Activated CD4-positive, alpha-beta memory T cell treated with anti-CD3 and anti-CD28 coated beads, Interleukin-2, amount 10 ng/mL, durations not matched to agents 7 days and 5 days (primary cell): ENCODE data around the gene TRIM61. TPM values are rescaled to one million over a fixed set of nuclear protein-coding genes. Genes with fewer than 3 reads are reported as not detected.
A peak's percentile ranks its signal among the peaks of the same experiment; 100 is the strongest.
"Not testable (repeated sequence)": the region's sequence is repeated elsewhere in the genome, so short reads cannot be mapped to it uniquely, and the experiment has no call there.

Source experiments
- CTCF ChIA-PET: fragments of 350-600 bp; sonication (Branson Sonifier 250); formaldehyde crosslinking; loops from one replicate; lab custom pipeline; 2021; ENCODE audit warnings: antibody characterized with exemption, inconsistent platforms; lab: Charles Lee
- POLR2A ChIA-PET: fragments of 350-600 bp; sonication (Branson Sonifier 250); formaldehyde crosslinking; loops from one replicate; lab custom pipeline; 2021; ENCODE audit warnings: antibody characterized with exemption; lab: Charles Lee
- DNase-seq: peaks from one replicate; pipeline ENCODE4 v3.0.0-alpha.2; 2020
- H3K27ac Mint-ChIP-seq: one replicate; pipeline ENCODE4 v1.8.0; 2021; ENCODE audit warnings: mild to moderate bottlenecking, mixed read lengths
- H3K27me3 Mint-ChIP-seq: one replicate; pipeline ENCODE4 v1.8.0; 2021; ENCODE audit warnings: mixed read lengths
- H3K36me3 Mint-ChIP-seq: one replicate; pipeline ENCODE4 v1.8.0; 2021; ENCODE audit warnings: low read depth, mixed read lengths
- H3K4me1 Mint-ChIP-seq: one replicate; pipeline ENCODE4 v1.8.0; 2021; ENCODE audit warnings: mixed read lengths
- H3K4me3 Mint-ChIP-seq: one replicate; pipeline ENCODE4 v1.8.0; 2021; ENCODE audit warnings: mild to moderate bottlenecking, mixed read lengths
- H3K9me3 Mint-ChIP-seq: one replicate; pipeline ENCODE4 v1.8.0; 2021; ENCODE audit warnings: mixed read lengths
- total RNA-seq, 2 experiments: library from RNA; stranded (reverse); gene quantifications; one replicate each; pipeline ENCODE4 v1.2.3, GENCODE V29; 2021

Gene TRIM61
- total RNA-seq, 2 experiments from 2014 or later = 1.0 to 1.1 TPM

DNA sequence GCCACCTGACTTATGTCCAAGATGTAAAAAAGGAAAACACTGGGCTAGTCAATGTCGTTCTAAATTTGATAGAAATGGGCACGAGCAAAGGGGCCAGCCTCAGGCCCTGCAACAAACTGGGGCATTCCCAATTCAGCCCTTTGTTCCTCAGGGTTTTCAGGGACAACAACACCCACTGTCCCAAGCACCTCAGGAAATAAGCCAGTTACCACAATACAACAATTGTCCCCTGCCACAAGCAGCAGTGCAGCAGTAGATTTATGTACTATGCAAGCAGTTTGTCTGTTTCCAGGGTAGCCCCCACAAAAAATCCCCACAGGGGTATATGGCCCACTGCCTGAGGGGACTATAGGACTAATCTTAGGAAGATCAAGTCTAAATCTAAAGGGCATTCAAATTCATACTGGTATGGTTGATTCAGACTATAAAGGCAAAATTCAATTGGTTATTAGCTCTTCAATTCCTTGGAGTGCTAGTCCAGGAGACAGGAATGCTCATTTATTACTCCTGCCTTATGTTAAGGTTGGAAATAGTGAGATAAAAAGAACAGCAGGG, 21.1 kb upstream of the TRIM61 start:
- CTCF ChIA-PET, DNase-seq, H3K27ac Mint-ChIP-seq, H3K9me3 Mint-ChIP-seq, H3K36me3 Mint-ChIP-seq, H3K4me1 Mint-ChIP-seq, POLR2A ChIA-PET, H3K4me3 Mint-ChIP-seq: not testable (repeated sequence)
- peaks cover 19% of the 10 kb centered on the region for H3K27me3 Mint-ChIP-seq

DNA sequence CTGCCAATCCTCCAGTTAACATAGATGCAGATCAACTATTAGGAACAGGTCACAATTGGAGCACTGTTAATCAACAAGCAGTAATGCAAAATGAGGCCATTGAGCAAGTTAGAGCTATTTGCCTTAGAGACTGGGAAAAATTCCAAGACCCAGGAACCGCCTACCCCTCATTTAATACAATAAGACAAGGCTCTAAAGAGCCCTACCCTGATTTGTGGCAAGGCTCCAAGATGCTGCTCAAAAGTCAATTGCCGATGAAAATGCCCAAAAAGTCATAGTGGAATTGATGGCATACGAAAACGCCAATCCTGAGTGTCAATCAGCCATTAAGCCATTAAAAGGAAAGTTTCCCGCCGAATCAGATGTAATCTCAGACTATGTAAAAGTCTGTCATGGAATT, 20.5 kb upstream of the TRIM61 start:
- ChIA-PET POLR2A (no interaction called here), CTCF (no interaction called here)
- no peaks in the 10 kb centered on the region for H3K4me1 Mint-ChIP-seq
- no peak overlapping the region for H3K4me3 Mint-ChIP-seq
- H3K9me3 Mint-ChIP-seq = no peaks in the 10 kb centered on the region
- peaks cover 19% of the 10 kb centered on the region for H3K27me3 Mint-ChIP-seq
- DNase-seq = no peak
- no peaks in the 10 kb centered on the region for H3K36me3 Mint-ChIP-seq
- no peak overlapping the region for H3K27ac Mint-ChIP-seq

DNA sequence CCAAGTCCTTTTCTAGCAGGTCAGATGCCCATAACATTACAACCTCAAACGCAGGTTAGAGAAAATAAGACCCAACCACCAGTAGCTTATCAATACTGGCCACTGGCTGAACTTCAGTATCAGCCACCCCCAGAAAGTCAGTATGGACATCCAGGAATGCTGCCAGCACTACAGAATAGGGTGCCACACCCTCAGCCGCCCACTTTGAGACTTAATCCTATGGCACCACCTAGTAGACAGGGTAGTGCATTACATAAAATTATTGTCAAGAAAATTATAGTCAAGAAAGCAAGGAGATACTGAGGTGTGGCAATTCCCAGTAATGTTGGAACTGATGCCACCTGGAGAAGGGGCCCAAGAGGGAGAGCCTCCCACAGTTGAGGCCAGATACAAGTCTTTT, 19.9 kb upstream of the TRIM61 start:
- no peaks in the 10 kb centered on the region for H3K4me1 Mint-ChIP-seq
- no peaks in the 10 kb centered on the region for H3K36me3 Mint-ChIP-seq
- CTCF ChIA-PET = no interaction called here
- POLR2A ChIA-PET = no interaction called here
- peaks cover 19% of the 10 kb centered on the region for H3K27me3 Mint-ChIP-seq
- no peak for DNase-seq
- H3K9me3 Mint-ChIP-seq = no peaks in the 10 kb centered on the region
- H3K4me3 Mint-ChIP-seq = no peak overlapping the region
- no peak overlapping the region for H3K27ac Mint-ChIP-seq

DNA sequence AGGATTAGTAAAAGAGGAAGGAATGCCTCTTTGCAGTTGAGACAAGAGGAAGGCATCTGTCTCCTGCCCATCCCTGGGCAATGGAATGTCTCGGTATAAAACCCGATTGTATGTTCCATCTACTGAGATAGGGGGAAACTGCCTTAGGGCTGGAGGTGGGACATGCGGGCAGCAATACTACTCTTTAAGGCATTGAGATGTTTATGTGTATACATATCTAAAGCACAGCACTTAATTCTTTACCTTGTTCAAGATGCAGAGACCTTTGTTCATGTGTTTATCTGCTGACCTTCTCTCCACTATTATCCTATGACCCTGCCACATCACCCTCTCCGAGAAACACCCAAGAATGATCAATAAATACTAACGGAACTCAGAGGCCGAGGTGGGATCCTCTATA, 18.7 kb upstream of the TRIM61 start:
- H3K27ac Mint-ChIP-seq, H3K9me3 Mint-ChIP-seq, POLR2A ChIA-PET, DNase-seq, H3K4me1 Mint-ChIP-seq, CTCF ChIA-PET, H3K4me3 Mint-ChIP-seq, H3K36me3 Mint-ChIP-seq: not testable (repeated sequence)
- H3K27me3 Mint-ChIP-seq = peaks cover 19% of the 10 kb centered on the region

DNA sequence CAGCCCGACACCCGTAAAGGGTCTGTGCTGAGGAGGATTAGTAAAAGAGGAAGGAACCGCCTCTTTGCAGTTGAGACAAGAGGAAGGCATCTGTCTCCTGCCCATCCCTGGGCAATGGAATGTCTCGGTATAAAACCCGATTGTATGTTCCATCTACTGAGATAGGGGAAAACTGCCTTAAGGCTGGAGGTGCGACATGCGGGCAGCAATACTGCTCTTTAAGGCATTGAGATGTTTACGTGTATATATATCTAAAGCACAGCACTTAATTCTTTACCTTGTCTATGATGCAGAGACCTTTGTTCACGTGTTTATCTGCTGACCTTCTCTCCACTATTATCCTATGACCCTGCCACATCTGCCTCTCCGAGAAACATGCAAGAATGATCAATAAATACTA, 13.3 kb upstream of the TRIM61 start:
- H3K27me3 Mint-ChIP-seq, H3K36me3 Mint-ChIP-seq, POLR2A ChIA-PET, DNase-seq, CTCF ChIA-PET, H3K9me3 Mint-ChIP-seq, H3K4me3 Mint-ChIP-seq, H3K4me1 Mint-ChIP-seq, H3K27ac Mint-ChIP-seq: not testable (repeated sequence)

DNA sequence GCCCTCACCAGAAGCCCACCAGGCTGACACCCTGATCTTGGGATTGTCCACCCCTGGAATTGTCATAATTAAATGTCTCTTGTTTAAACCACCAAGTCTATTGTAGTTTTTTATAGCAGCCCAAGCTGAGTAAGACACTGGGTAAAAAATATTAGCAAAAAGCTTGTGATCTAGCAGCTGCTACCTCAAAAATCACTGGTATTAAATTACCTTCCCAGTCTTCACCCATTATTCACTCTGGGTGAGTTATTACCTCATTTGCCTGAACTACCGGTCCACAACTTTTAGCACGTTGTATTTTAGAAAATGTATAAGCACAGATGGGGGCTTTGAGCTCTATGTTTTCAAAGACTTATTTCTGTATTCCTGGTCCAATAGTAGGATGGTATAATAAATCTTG, 12.0 kb upstream of the TRIM61 start:
- Mint-ChIP-seq H3K27me3 (no peaks in the 10 kb centered on the region), H3K4me3 (no peak overlapping the region), H3K4me1 (no peaks in the 10 kb centered on the region), H3K9me3 (no peaks in the 10 kb centered on the region), H3K27ac (no peak overlapping the region), H3K36me3 (no peaks in the 10 kb centered on the region)
- ChIA-PET POLR2A (no interaction called here), CTCF (no interaction called here)
- no peak for DNase-seq

DNA sequence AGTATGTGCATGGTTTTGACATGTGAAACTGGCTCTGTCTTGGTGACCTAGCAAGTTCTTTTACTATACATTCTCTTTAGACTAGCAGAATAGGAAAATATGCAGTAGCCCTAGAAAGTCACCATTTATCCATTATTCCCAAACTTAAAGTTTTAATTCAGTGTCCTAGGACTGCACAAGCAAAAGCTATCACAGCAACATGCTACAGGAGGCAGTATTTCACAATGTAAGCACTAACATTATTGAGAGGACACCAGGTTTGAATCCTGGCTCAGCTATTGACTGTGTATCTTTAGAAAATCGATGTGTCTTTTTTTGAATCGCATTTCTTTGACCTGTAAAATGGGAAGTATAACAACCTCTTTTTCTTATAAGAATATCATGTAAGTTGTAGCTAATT, 5.5 kb downstream of the TRIM61 start:
- CTCF ChIA-PET = interaction anchor here (0.5 to 1.8 kb wide), 4 partner anchors 15 to 125 kb away, joined by 3 to 5 read pairs (median 5); no protein-coding TSS in a partner anchor
- H3K27ac Mint-ChIP-seq, H3K9me3 Mint-ChIP-seq, H3K27me3 Mint-ChIP-seq, H3K4me1 Mint-ChIP-seq, H3K4me3 Mint-ChIP-seq, H3K36me3 Mint-ChIP-seq, DNase-seq, POLR2A ChIA-PET: not testable (repeated sequence)

DNA sequence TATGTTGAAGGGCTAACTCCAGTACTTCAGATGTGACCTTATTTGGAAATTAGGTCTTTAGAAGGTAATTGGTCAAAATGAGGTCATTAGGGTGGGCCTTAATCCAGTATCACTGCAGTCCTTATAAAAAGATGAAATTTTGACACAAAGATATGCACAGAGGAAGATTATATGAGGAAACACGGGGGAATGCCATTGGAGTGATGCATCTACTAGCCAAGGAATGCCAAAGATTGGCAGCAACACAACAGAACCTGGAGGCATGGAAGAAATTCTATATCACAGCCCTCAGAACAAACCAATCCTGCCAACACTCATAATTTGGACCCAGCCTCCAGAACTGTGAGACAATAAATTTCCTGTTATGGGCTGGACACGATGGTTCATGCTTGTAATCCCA, 17.6 kb downstream of the TRIM61 start:
- CTCF ChIA-PET = no interaction called here
- Mint-ChIP-seq H3K4me3 (no peak overlapping the region), H3K27ac (no peak overlapping the region), H3K4me1 (peaks cover 25% of the 10 kb centered on the region), H3K36me3 (peaks cover 10% of the 10 kb centered on the region), H3K27me3 (no peaks in the 10 kb centered on the region), H3K9me3 (peaks cover 6% of the 10 kb centered on the region)
- POLR2A ChIA-PET = no interaction called here
- DNase-seq = no peak

DNA sequence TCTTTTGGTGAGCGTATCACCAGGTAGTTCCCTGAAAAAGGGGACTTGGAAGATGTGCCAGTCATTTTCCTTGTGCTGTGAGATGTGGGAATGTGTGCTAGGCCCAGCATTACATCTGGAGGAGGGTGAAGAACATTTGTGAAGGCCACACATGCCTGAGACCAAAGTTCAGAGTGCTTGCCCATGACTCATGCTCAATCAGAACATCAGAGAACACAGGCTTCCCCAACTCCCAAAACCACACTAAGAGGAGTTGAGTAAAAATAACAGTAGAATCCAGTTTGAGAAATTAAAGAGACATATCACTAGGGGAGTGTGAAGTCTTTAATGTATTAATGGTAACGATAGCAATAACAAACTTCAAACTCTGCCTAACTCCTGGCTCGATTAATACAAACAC, 18.0 kb downstream of the TRIM61 start:
- H3K9me3 Mint-ChIP-seq, H3K27ac Mint-ChIP-seq, H3K4me3 Mint-ChIP-seq, H3K27me3 Mint-ChIP-seq, DNase-seq, POLR2A ChIA-PET, H3K36me3 Mint-ChIP-seq, CTCF ChIA-PET: not testable (repeated sequence)
- H3K4me1 Mint-ChIP-seq = peaks cover 25% of the 10 kb centered on the region

DNA sequence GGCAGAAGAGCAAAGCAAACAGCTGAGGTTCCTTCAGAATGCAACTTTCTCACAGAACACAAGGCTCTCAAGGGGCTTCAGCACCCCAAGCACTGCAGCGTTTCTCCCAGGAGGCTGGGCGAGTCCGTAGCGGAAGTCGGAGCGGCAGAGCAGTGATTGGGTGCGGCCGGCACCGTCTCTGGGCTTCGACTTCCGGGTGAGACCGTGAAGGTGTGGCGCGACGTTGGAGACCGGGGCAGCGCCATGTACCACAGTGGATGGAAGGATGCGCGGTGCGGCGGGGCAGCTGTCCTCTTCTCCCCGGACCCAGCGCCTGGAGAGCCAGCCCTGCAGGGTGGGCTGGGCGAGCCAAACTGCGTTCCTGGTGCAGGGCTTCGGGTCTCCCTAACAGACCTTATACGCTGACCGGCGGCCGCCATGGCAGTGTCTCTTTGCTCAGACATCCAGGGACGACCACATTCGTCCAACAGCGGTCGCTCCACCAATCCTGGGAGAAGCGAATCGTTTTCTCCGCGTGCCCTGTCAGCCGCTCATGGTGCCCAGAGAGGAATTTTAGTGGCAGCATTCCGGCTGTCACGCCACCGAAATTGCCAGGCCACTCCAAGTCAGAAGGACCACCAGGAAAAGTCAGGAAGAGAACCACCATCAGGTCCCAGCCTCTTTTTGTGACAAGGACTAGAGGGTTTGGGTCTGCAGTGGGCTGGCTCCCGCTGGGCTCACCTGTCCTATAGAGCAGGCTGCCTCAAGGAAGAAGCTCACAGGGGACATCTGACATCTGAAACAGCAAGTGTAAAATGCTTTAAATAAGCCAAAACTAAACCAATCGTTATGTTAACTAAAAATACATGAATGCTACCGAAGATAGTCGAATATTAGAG, 20.5 kb downstream of the TRIM61 start:
- peak; percentile 84 for DNase-seq
- H3K4me3 Mint-ChIP-seq = peak overlapping the region; percentile 89
- peak overlapping the region; percentile 59 for H3K27ac Mint-ChIP-seq
- ChIA-PET POLR2A (interaction anchor here (2.2 kb wide), 1 partner anchor 20 kb away, joined by 9 read pairs; the partner anchor contains the start of gene TRIM61), CTCF (interaction anchor here (0.8 to 1.7 kb wide), 3 partner anchors 15 to 1406 kb away, joined by 3 to 5 read pairs (median 3); partner anchors contain the start of gene TRIM61)
- peaks cover 10% of the 10 kb centered on the region for H3K36me3 Mint-ChIP-seq
- peaks cover 25% of the 10 kb centered on the region for H3K4me1 Mint-ChIP-seq
- peaks cover 6% of the 10 kb centered on the region for H3K9me3 Mint-ChIP-seq
- no peaks in the 10 kb centered on the region for H3K27me3 Mint-ChIP-seq

DNA sequence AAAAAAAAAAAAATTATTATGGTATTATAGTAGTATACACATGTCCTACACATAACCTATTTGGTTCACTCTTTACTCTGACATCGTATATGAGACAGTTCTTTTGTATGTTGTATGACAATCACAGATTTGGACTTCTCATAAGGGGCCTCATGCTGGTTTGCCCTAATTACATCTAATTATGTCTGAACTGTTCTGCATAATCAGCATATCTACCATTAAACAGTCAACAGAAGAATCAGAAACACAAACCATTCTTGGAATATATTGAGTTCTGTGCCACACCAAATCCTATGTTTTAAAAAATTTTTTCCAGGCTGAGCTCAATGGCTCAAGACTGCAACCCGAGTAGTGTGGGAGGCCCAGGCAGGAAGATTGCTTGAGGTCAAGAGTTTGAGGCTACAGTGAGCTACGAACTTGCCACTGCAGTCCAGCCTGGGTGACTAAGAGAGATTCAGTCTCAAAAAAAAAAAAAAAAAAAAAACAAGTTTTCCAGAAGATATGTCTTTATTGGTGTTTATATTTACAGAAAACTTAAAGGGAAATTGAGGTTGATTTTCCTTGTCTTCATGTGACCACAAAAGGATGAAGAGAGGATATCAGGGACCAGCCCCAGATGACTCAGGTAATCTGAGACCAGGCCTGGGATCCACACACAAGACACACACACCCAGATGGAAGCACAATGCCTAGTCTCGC, 22.2 kb downstream of the TRIM61 start:
- ChIA-PET CTCF (interaction anchor here (0.7 to 1.6 kb wide), 3 partner anchors 12 to 1405 kb away, joined by 3 to 5 read pairs (median 3); no protein-coding TSS in a partner anchor), POLR2A (no interaction called here)
- H3K4me3 Mint-ChIP-seq = peak overlapping the region; percentile 17
- peaks cover 10% of the 10 kb centered on the region for H3K36me3 Mint-ChIP-seq
- H3K27me3 Mint-ChIP-seq = peaks cover 2% of the 10 kb centered on the region
- H3K4me1 Mint-ChIP-seq = peaks cover 25% of the 10 kb centered on the region
- H3K9me3 Mint-ChIP-seq = peaks cover 6% of the 10 kb centered on the region
- DNase-seq = no peak
- no peak overlapping the region for H3K27ac Mint-ChIP-seq

DNA sequence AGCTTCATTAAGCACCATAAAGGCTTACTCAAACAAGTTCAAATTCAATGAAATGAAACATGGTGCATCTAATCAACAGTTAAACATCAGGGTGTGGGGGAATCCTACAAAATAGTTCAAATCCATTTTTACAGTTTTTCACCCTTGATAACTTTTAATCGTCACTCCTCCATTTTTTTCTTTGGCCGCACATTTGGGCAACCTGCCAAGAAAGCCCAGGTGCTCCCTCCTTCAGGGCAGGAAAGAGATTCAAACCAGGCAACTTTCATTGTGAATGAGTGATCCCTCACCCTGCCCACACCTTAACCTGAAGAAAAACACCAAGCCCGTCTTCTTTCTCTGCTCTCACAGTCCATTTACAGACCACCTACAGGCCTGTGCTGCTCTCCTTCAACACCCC, 24.9 kb downstream of the TRIM61 start:
- Mint-ChIP-seq H3K27me3 (peaks cover 7% of the 10 kb centered on the region), H3K27ac (no peak overlapping the region), H3K4me1 (peaks cover 17% of the 10 kb centered on the region), H3K4me3 (no peak overlapping the region), H3K36me3 (peaks cover 10% of the 10 kb centered on the region), H3K9me3 (peaks cover 4% of the 10 kb centered on the region)
- ChIA-PET POLR2A (no interaction called here), CTCF (no interaction called here)
- no peak for DNase-seq

DNA sequence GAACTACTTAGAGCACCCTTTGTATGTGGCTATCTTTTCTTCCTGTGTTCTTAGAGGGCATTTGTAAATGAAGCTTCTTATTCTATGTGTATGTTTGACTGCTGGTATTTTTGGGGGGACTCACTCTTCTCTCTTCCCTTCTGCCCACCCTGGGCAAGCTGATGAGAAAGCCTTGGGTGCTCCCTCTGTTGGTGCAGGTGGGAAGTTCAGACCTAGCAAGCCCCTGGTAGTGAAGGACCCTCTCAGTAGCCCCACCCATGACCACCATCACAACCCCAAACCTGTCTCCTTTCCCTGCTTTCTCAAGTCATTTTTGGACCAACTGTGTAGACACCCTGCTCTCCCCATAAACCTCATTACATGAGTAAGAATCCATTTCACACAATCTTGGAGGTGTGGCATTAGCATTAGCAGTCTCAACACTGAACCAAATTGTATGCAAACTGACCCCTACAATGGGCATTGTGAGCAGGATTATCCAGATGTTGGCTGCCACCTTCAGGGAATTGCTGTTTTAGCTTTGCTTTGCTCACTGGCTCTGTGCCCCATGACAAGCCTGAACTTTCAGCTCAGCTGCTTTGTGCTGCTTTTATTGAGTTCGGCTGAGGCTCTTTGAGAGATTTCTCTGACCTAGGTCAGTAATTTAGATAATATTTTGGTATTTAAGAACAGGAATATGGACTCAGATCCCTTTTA, 27.9 kb downstream of the TRIM61 start:
- Mint-ChIP-seq H3K27ac (no peak overlapping the region), H3K9me3 (no peaks in the 10 kb centered on the region), H3K27me3 (peaks cover 7% of the 10 kb centered on the region), H3K36me3 (no peaks in the 10 kb centered on the region), H3K4me3 (no peak overlapping the region), H3K4me1 (no peaks in the 10 kb centered on the region)
- ChIA-PET POLR2A (no interaction called here), CTCF (interaction anchor here (1.1 kb wide), 1 partner anchor 9 kb away, joined by 3 read pairs; no protein-coding TSS in a partner anchor)
- no peak for DNase-seq
